ENCODE measurements around the gene BCAR3. TPM values are rescaled to one million over a fixed set of nuclear protein-coding genes. Genes with fewer than 3 reads are reported as not detected.
"Not testable (repeated sequence)": the region's sequence is repeated elsewhere in the genome, so short reads cannot be mapped to it uniquely, and the experiment has no call there.

The BCAR3 gene
- total RNA-seq, 2 donors from 2014 or later: 45.2 to 47.7 TPM

- no peak overlapping the region for H3K9ac ChIP-seq (ENCODE audit: low read depth in 2 of 2, low read length in 2 of 2)
- no peaks in the 10 kb centered on the region for H3K36me3 ChIP-seq
- H3K27me3 ChIP-seq: no peaks in the 10 kb centered on the region
- H3K9me3 ChIP-seq: no peaks in the 10 kb centered on the region
- H3K27ac ChIP-seq: no peak overlapping the region
- no peaks in the 10 kb centered on the region for H3K4me1 ChIP-seq
- no peak overlapping the region for H3K4me3 ChIP-seq
- TF ChIP-seq, protein P1, sequence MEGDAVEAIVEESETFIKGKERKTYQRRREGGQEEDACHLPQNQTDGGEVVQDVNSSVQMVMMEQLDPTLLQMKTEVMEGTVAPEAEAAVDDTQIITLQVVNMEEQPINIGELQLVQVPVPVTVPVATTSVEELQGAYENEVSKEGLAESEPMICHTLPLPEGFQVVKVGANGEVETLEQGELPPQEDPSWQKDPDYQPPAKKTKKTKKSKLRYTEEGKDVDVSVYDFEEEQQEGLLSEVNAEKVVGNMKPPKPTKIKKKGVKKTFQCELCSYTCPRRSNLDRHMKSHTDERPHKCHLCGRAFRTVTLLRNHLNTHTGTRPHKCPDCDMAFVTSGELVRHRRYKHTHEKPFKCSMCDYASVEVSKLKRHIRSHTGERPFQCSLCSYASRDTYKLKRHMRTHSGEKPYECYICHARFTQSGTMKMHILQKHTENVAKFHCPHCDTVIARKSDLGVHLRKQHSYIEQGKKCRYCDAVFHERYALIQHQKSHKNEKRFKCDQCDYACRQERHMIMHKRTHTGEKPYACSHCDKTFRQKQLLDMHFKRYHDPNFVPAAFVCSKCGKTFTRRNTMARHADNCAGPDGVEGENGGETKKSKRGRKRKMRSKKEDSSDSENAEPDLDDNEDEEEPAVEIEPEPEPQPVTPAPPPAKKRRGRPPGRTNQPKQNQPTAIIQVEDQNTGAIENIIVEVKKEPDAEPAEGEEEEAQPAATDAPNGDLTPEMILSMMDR (IDR thresholded peaks at IDR 0.05): no peak
- no peak for DNase-seq
- intact Hi-C loops (cut with DNase I): no loop called here
These were observed 19.0 kb downstream of the BCAR3 start for GRCh38 chr1:93662481-93663207.

DNA sequence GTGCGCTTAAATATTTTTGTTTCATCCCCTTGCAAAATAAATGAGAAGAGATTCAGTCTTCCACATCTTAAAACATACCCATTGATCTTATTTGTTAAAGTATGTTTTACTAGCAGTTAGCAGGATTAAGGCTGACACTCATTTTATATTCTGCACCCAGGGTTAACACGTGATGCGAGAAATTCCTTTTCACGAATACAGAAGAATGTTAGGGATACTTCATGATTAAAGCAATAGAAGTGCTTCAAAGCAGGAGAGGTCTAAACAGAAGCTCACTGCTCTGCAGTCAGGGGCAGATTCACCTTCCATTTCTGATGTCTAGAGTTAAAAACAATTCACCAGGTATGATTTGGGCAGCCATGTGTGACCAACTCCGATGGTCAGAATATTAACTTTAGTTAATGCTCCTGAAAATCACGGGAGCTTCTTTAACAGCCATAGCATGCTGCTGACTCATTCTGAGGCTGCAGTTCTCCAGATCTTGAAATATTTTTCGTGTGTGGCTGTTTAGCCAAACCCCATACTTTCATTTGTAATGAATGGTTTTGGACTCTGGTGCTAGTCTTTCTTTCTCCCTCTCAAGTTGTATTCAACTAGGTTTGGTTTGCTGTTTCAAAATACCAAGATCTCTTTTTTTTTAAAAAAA lies 19.7 kb downstream of the BCAR3 start:
- Histone ChIP-seq H3K4me1 (no peaks in the 10 kb centered on the region), H3K4me3 (no peak overlapping the region), H3K36me3 (no peaks in the 10 kb centered on the region), H3K9me3 (no peaks in the 10 kb centered on the region), H3K27me3 (no peaks in the 10 kb centered on the region), H3K27ac (no peak overlapping the region), H3K9ac (ENCODE audit: low read depth in 2 of 2, low read length in 2 of 2) (no peak overlapping the region)
- no peak for DNase-seq
- TF ChIP-seq, protein P1 (IDR thresholded peaks at IDR 0.05): no peak
- intact Hi-C loops (cut with DNase I): no loop called here

DNA sequence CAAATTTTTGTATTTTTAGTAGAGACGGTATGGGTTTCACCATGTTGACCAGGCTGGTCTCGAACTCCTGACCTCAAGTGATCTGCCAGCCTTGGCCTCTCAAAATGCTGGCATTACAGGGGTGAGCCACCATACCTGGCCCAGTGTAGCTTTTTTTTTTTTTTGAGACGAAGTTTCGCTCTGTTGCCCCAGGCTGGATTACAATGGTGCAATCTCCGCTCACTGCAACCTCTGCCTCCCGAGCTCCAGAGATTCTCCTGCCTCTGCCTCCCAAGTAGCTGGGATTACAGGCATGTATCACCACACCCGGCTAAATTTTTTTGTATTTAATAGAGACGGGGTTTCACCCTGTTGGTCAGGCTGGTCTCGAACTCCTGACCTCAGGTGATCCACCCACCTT lies 20.3 kb downstream of the BCAR3 start:
- H3K9me3 ChIP-seq; intact Hi-C loops (cut with DNase I); H3K27me3 ChIP-seq; H3K4me3 ChIP-seq; DNase-seq; H3K4me1 ChIP-seq; H3K36me3 ChIP-seq; H3K27ac ChIP-seq; H3K9ac ChIP-seq (ENCODE audit: low read depth in 2 of 2, low read length in 2 of 2): not testable (repeated sequence)

GRCh38 chr1:93659822-93660503 lies 21.7 kb downstream of the BCAR3 start:
- Histone ChIP-seq H3K9me3 (no peaks in the 10 kb centered on the region), H3K4me1 (no peaks in the 10 kb centered on the region), H3K9ac (ENCODE audit: low read depth in 2 of 2, low read length in 2 of 2) (no peak overlapping the region), H3K36me3 (no peaks in the 10 kb centered on the region), H3K27ac (no peak overlapping the region), H3K27me3 (no peaks in the 10 kb centered on the region), H3K4me3 (no peak overlapping the region)
- intact Hi-C loops (cut with DNase I): no loop called here
- TF ChIP-seq, protein P1 (IDR thresholded peaks at IDR 0.05): no peak
- DNase-seq: no peak

GRCh38 chr1:93658188-93658587 lies 23.4 kb downstream of the BCAR3 start:
- intact Hi-C loops (cut with DNase I): no loop called here
- H3K4me1 ChIP-seq: no peaks in the 10 kb centered on the region
- H3K36me3 ChIP-seq: no peaks in the 10 kb centered on the region
- H3K4me3 ChIP-seq: no peak overlapping the region
- H3K9me3 ChIP-seq: no peaks in the 10 kb centered on the region
- H3K27ac ChIP-seq: no peak overlapping the region
- TF ChIP-seq, protein P1 (IDR thresholded peaks at IDR 0.05): no peak
- H3K9ac ChIP-seq (ENCODE audit: low read depth in 2 of 2, low read length in 2 of 2): no peak overlapping the region
- DNase-seq: no peak
- H3K27me3 ChIP-seq: no peaks in the 10 kb centered on the region
